Cardiac septum (tissue), 1 donor: ENCODE data around the gene COLQ. TPM values are rescaled to one million over a fixed set of nuclear protein-coding genes. Genes with fewer than 3 reads are reported as not detected.
"Not testable (repeated sequence)": the region's sequence is repeated elsewhere in the genome, so short reads cannot be mapped to it uniquely, and the experiment has no call there.

Source experiments
- DNase-seq: peaks from one replicate; pipeline ENCODE4 v3.0.0-alpha.2; 2020; ENCODE audit warnings: low spot score
- intact Hi-C: fragments of 100-400 bp; cut with DNase I; formaldehyde crosslinking; loops from one replicate; pipeline ENCODE4 v1.14.0; 2022
- total RNA-seq: library from RNA; stranded (reverse); fragmentation: NEBNext Ultra II Directional; extraction: Animal tissue kit (Norgen Biotek cat#: 25700); gene quantifications from one replicate; pipeline ENCODE4 v1.2.1, GENCODE V29; 2021
- donor health status: DM: no; HTN: no; CAD: no.

Gene COLQ
- total RNA-seq, 1 donor from 2014 or later, result 41.7 TPM

DNA sequence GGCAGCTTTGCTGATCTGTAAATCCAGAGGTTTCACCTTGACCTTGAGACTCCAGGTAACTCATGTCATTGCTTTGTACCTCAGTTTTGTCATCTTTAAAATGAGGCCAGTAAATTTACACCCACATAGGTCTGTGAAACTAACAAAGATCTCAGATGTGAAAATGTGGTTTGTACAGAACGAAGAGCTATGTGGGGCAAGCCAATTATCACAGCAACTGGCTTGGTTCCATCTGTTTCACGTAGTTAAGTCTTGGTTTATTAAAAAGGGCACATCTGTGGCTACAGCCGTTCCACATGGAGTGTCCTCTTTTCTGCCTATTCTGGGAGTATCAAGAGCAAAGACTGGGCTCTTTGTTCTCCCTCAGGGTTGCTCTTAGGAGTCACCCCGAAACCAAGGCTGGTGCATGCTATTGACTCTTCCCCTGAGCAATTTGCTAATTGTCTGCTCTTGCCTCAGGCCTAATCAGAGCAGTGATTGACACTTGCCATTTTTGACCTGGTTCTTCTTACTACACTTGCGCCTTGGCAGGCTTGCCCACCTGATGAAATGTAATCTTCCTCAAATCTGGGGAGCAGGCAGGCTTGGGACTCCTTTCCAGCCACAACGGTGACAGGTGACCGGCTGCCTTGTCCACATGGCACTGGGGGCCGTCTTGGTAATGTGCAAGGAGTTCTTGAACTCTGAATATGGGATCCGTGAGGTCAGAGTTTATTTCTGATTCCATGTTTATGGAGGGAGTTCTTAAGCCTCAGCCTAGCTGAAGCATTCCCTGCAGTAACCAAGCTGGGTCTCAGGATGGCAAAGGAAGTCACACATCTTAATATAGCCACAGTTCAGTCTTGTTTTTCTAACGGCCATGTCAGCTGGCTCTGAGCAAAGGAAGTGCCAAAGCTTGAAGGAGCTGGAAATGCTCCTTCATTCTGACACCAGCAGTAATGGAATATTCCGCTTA, 54.0 kb downstream of the COLQ start:
- no peak for DNase-seq
- intact Hi-C loops, result no loop called here

DNA sequence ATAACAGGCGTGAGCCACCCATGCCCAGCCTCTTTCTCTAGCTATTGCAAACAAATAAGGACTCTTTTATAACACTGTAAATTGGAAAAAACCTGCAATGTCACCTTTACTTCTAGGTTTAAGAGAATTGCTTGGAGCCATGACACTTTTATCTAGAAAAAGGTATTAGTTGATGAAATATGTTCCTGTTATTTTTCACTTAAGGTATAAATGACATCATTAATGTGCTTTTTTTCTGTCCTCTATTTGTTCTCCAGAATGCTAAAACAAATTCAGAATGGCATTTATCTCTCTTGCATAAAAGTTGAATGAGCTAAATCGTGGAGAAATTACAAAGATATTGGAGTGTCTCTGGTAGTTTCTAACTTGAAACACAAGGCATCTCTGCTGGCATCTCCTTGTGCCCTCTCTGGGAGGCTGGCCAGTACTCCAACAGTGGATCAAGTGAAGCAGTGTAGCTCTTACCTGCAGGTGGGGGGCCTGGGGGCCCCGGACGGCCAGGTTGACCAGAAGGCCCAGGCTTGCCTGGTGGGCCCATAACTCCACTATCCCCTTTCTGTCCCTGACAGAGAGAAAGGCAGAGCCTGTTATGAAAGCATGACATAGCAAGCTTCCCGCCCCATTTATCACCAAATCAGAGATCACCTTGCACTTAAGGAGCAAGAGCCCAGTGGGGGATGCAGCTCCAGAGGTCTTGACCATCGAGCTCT, 55.5 kb downstream of the COLQ start:
- intact Hi-C loops, result no loop called here
- DNase-seq, result no peak

DNA sequence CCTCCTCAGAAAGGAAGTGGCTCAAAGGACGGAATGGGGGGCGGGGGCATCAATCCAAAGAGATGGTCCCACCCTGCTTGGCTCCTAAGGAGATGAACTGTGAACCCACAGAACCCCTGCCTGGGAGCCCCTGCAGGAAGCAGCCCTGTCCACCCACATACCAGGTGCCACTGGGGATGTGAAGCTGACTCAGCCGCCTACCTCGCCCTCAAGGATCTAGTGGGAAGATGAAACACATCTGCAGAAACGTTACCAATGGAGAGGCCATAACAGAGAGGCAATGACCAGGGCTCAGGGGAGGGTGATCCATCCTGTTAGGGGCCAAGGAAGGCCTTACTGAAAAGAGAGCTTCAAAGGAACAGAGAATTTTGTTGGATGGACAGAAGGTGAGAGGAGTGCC, 59.1 kb downstream of the COLQ start:
- no peak for DNase-seq
- intact Hi-C loops, result no loop called here

DNA sequence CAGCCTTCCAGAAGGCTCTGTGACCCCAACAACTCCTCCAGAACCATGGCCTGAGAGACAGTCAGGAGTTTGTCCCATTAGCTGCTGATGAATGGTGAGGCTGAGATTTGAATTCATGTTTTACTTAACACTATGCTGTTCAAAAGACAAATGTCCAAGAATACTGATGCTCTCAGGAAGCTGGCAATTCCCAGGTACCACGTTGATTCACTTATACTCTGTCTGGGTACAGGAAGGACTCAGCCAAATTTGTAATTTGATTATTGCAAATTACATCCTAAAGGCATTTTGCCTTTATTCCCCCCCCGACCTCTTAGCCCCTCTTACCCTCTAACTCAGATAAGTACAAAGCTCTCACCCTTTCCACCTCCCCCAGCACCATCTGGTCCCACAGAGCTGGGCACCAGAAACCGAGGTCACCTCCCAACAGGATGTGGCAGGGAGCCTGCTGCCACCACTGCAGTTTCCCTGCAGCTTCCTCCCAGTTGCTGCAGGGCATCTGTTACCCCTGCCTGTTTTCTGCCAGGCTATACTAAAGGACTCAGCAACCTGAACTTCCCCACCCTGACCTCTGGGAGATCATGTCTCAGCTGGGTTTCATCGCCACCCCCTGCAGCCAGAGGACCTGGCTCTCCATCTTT, 60.5 kb downstream of the COLQ start:
- DNase-seq, result no peak
- intact Hi-C loops, result no loop called here

GRCh38 chr3:15458212-15458780, 63.2 kb downstream of the COLQ start:
- intact Hi-C loops, result no loop called here
- no peak for DNase-seq

DNA sequence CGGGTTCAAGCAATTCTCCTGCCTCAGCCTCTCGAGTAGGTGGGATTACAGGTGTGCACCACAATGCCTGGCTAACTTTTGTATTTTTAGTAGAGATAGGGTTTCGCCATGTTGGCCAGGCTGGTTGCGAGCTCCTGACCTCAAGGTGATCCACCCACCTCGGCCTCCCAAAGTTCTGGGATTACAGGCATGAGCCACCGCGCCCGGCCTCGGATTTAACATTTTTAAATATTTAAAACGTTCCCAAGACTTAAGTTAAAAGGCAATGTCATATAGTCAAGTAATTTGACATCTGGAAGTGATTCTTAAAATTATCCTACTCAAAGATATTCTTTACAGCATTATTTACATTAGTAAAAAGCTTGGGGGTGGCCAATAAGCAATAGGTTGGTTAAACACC, 64.6 kb downstream of the COLQ start:
- peak; percentile 49 for DNase-seq
- intact Hi-C loops, result not testable (repeated sequence)

GRCh38 chr3:15456321-15456720, 65.2 kb downstream of the COLQ start:
- intact Hi-C loops, result no loop called here
- no peak for DNase-seq

- intact Hi-C loops, result no loop called here
Measured at GRCh38 chr3:15455756-15456155, 65.8 kb downstream of the COLQ start.

DNA sequence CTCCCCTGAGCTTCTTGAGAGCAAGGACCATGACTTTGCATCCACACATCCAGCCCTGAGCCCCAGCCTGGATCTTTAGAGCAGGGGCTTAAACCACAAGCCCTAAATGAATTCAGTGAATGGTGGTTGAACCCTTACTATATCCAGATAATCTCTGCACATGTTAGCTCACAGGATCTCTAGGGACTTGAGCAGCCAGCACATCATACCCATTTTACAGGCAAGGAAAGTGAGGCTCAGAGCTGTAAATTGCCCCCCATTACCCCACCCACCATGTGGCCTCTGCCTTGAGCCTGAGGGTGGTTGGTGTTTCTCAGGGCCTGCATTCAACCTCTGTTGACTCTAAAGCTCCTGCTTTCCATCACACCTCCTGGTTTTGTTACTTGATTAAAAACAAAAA, 66.5 kb downstream of the COLQ start:
- DNase-seq, result no peak
- intact Hi-C loops, result no loop called here

More at GRCh38 chr3:15455756-15456155, 65.8 kb downstream of the COLQ start:
- no peak for DNase-seq

DNA sequence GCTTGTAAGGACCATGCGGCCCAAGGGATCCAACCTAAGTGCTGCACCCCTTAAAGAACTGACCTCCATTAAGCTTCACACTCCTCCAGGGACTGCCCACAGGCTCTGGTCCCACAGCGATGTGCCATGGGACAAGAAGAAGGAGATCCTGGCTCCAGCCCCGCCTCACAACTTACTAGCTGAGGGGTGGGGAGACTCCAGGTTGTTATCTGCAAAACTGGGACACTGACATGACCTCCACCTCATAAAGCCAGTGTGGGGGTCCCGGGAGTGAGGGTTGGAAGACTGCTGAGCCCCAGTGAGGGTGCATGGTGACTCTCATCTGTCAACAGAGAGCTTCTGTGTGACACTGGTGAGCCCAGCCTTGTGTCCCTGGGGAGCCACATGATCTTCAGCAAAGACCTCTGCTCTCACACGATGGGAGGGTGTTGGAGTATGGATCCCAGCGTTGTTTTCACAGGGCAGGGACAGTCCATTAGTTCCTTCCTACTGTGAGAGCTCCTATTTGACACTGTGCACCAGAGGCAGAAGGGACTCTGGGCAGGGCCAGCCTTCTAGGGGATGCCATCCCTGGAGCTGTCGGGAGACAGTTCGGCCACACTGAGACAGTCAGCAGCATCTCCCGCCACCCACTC, 67.4 kb downstream of the COLQ start:
- DNase-seq, result no peak
- intact Hi-C loops, result no loop called here

DNA sequence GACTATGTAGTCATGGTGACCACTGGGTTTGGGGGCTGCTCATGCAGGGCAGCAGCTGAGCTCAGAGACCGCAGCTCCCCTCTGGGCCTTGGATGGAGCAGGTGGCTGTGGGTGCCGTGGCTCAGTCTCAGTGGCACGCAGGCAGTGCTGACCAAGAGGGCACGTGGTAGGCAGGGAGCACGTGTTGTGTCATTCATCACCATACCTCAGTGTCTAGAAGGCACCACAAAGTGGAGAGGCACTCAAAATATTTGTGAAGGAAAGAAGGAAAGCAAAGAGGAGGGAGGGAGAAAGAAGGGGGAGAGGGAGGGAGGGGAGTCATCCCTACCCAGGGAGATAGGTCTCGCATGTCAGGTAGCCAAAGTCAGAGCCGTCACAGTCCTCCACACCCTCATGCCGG, 68.0 kb downstream of the COLQ start:
- intact Hi-C loops, result no loop called here
- DNase-seq, result no peak

DNA sequence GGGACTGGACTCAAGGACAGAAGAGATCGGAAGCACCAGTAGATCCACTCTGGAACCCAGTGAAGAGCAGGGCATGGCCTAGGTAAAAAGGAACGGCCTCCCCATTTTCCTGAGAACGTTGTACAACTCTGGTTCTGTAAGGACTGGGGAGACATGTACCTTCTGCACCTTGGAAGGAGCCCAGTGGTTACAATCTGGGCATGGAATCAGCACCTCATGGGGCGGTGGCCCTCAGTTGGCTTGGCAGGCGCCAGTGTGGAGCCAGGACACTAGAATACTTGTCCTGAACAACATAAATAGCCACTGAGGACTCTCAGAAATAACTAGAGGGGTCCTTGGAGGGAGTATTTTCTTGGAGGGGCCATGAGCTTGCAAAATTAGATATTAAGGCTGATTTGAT, 68.5 kb downstream of the COLQ start:
- DNase-seq, result no peak
- intact Hi-C loops, result no loop called here

GRCh38 chr3:15452156-15452555, 69.3 kb downstream of the COLQ start:
- intact Hi-C loops, result no loop called here
- DNase-seq, result no peak

- intact Hi-C loops, result no loop called here
- no peak for DNase-seq
Measured at GRCh38 chr3:15451216-15452113, 70.0 kb downstream of the COLQ start.

GRCh38 chr3:15450438-15451215, 70.9 kb downstream of the COLQ start:
- DNase-seq, result no peak
- intact Hi-C loops, result no loop called here

DNA sequence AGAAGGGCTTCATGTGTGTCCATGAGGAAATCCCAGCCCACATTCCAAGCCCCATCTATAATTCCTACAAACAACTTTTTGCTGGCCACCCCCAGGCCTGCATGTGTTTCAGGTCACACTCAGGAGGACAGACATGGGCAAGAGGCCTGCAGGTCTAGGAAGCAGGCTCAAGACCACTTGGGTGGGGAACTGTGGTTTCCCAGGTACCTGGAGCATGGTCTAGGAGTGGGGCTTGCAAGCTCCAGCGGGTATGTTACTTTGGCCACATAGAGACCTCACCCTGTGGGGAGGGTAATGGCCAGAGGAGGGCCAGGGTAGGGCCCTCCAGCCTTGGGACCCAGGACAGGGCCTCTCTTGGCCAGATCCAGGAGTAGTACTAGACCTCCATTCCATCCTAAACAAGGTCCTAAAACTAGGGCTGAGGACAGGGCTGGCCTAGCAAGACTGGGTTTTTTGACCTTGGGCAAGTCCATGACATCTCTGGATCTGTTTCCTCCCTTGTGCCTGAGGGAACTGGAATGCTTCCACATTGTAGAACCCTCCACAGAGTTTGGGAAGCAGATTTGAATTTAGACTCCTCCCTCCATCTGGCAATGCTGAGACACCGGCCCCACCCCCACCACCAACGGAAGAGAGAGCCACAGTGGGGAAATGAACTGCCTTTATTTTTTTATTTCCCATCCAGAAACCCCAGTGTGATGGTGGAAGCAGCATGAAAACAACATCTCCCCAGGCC, 71.8 kb downstream of the COLQ start:
- intact Hi-C loops, result no loop called here
- no peak for DNase-seq

- no peak for DNase-seq
- intact Hi-C loops, result no loop called here
Measured at GRCh38 chr3:15443826-15444524, 77.5 kb downstream of the COLQ start.
